Measurements from ENCODE around the gene KPTN.
"Not testable (repeated sequence)": the region's sequence is repeated elsewhere in the genome, so short reads cannot be mapped to it uniquely, and the experiment has no call there.

Gene KPTN

DNA sequence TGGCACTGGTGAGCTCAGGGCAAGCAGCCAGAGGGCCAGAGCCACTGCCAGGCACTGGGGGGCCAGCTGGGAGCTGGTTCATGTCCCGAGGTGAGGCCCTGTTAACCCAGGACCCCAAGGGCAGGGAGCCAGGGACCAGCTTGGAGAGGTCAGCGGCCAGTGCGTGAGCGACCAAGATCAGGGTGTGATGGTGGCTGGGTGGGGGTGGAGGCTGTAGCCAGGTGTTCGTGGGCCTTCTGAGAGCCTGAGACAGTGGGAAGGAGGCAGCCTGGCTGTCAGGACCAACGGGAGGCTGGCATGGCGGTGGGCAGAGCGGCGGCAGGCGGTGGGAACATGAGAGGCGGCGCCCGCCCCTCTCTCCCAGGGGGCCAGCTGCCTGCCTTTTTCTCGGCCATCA is 8.1 kb upstream of the KPTN start:
- no peak for DNase-seq (ENCODE audit: low read depth in 2 of 2)

DNA sequence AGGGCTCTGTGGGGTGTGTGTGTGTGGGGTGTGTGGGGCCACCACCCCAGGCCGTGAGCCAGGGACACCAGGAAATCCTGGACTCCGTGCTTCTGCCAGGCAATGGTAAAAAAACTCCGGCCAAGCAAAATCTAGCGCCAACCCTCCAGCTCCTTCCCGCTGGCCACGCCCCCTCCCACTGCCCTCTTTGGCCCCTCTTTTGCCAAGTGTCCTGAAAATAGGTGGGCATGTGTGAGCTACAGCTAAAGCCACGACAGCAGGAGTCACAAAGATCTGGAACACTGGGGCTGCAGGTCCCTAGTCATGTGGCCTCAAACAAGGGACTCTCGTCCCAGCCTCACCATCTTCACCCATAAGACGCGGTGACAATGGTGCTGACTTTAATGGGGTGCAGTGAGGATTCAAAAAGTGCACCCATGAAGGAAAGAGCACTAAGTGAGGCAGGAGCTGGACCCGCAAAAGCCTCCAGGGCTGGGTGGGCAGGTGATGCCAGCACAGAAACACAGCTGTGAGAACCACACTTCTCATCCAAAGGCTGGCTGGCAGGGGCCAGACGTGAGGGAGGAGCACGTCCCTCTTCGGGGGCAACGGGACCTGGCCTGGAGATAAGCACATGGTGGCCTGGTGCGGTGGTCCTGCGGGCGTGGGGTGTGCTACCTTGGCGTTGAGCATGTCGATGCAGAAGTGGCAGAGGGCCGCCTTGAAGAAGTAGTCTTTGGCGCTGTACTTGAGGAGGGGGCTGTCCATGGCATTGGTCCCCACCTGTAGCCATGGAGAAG is 7.5 kb upstream of the KPTN start:
- DNase-seq (ENCODE audit: low read depth in 2 of 2), result no peak

DNA sequence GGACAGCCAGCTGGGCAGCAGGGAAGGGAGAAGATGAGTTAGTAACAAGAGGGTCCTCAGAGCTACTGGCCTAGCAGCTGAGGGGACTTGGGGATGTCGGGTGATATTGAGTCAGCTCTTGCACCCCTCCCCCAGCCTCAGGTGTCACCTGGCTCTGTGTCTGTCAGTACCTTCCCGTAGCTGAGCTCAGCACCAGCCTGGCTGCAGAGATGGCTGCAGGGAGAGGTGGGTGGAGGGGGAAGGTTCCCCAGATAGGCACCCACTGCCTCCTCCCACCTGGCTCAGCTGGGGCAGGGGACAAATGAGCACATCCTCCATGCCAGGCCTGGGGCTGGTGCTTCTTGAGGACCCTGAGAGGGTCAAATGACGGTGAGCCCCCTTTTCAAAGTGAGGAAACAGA is 6.8 kb upstream of the KPTN start:
- DNase-seq (ENCODE audit: low read depth in 2 of 2), result no peak

DNA sequence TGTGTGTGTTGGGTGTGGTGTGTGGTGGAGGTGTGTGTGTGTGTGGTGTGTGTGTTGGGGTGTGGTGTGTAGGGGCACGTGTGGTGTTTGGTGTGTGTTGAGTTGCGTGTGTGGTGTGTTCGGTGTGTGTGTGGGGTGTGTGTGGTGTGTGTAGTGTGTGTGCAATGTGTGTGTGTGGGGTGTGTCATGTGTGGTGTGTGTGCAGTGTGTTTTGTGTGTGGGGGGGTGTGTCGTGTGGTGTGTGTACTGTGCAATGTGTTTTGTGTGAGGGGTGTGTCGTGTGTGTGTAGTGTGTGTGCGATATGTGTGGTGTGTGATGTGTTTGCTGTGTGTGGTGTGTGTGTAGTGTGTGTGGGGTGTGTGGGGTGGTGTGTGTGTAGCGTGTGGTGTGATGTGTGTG is 6.0 kb upstream of the KPTN start:
- no peak for DNase-seq (ENCODE audit: low read depth in 2 of 2)

DNA sequence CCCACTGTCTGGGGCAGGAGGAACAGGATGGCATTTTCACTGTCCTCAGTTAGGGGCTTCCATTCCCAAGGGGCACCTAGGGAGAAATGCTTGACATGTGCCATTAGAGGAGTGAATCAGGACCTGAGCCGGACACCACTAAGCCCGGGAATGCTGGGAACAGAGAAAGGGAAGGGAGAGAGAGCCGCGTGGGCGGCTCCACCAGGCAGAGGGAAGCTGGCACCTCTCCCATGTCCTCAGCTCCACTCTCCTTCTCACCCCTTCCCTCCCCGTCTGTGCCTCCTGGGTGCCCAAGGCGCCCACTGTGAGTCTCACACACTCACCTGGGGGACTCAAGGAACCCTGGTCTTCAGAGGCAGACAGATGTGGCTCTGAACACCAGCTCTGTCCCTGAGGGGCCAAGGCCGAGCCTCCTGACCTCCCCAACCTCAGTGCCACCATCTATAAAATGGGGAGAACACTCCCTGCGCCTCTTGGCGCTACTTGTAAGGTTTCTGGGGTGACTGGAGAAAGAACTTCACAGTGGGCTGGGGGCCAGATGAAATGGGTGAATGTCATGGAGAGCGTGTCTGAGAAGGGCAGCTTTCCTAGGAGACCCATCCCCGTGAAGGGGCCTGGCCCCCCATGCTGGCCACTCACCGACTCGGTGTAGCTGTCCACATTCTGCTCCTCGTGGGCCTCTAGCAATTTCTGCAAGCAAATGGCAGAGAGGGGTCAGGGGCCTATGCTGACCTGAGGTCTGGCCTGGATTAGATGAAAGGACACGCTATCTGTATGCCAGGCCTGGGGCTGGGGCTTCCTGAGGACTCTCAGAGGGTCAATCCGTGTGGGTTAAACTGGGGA is 5.3 kb upstream of the KPTN start:
- no peak for DNase-seq (ENCODE audit: low read depth in 2 of 2)

DNA sequence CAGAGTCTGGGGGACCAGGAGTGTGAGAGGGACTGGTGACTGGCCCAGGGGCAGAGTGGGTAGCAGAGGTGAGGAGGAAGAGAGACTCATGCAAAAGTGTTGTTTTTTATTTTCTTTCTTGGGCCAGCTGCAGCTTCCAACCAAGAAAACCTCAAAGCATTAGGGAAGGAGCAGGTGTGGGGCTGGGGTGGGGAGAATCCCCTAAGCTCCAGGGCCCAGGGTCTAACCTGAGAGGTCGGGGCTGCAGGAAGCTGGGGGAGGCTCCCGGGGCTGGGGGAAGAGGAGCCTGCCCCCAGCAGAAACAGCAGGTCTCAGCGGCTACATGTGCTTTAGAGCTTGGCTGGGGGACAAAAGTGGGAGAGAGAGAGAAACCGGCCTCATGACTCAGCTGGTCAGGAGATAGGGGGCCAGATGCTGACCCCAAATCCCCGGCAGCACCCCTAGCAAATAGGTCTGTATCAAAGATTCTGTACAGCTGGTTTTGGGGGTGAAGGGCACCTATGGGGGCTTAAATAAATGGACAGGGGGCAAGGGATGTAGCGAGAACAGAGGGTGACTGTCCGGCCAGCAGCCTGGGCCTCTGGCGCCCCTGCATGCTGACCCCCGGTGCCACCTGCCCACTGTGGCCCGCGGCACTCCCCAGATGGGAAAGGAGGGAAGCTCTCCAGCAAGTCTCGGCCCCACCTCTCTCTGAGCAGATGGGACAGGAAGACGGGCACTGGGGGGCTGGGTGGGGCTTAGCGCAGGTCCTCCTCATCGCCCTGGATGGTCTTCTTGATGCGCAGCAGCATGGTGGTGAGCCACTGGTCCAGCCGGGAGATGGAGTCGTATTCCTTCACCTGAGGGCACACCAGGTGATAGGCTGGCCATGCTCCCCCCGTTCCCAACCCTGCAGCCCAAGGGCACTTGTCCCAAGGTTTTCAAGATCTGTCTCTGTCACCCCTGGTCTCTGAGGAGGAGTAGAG is 3.8 kb upstream of the KPTN start:
- DNase-seq (ENCODE audit: low read depth in 2 of 2), result no peak

DNA sequence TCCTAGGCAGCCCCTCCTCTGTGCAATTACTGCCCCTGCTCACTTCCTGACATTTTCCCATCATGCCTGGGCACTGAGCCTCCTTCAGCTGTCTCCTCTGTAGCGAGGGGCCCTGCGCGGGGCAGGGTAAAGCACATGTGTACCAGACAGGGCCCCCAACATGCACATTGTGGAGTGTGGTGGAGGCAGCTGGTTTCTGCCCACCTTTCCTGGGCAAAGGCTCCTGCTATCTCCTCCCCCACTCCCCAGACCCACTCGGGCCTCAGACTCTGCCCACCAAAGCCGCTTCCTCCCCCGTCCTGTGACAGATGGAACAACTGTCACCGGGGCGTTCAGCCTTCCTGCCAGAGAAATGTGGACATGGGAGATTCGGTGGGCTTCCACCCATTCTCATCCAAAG is 2.9 kb upstream of the KPTN start:
- no peak for DNase-seq (ENCODE audit: low read depth in 2 of 2)

DNA sequence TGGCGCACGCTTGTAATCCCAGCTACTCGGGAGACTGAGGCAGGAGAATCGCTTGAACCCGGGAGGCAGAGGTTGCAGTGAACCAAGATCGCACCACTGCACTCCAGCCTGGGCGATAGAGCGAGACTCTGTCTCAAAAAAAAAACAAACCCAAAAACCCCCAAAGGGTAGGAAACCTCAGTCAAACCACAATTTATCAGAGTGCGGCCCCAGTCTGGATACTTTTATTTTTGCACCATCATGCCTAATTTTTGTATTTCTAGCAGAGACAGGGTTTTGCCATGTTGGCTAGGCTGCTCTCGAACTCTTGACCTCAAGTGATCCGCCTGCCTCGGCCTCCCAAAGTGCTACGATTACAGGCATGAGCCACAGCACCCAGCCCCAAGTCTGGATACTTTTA is 2.2 kb upstream of the KPTN start:
- DNase-seq (ENCODE audit: low read depth in 2 of 2), result not testable (repeated sequence)

DNA sequence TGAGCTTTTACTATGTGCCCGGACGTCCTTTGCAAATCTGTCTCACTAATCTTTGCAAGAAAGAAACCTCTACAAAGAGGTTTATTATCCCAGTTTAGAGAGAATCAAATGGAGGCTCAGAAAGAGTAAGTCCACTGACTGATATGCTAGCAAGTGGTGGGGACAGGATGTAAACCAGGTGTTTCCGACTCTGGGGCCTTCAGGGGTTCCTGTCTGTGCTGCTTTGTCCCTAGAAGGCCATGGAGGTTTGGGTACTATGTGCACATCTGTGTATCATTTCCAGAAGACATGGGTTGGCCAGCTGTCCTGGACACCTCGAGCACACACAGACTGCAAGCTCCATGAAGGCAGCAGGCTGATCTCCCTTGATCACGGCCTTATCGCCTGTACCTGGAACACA is 1.2 kb upstream of the KPTN start:
- no peak for DNase-seq (ENCODE audit: low read depth in 2 of 2)

DNA sequence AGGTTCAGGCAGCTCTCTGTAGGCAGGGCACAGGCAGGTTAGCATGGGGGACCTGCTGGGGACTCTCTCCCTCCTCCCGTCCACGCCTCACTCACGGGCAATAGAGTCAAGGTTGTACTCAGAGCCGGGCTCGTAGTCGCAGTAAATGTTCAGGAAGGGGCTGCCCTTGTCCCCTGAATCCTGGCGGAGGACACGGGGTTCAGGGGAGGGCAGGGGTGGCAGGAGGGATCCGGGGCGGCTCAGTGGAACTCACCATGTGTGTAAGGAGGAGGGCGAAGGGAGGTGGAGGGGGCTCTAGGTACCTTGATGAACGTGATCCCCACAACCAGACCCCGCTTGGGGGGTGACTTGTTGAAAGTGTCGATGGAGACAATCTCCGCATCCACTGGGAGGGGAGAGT is 819 bp downstream of the KPTN start:
- no peak for DNase-seq (ENCODE audit: low read depth in 2 of 2)

DNA sequence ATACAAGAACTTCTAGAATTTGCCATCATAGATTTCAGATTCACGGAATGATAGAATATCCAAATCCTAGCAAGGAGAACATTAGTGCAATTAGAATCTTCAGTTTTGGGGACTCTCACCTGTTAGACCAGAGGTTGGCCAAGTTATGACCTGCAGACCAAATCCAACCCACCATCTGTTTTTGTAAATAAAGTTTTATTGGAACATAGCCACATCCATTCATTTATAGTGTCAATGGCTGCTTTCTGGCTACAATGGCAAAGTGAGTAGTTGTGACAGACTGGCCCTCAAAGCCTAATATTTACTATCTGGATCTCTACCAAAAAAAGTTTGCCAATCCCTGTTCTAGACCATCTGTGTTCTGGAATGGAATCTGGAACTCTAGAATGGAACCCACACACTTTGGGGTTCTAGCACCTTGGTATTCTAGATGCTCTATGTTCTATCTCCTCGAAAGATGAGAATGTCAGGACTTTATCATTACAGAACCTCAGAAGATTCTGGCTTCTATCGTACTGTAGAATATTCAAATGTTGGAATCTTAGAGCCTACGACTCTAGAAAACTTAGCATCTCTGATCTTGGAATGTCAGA is 2.5 kb downstream of the KPTN start:
- DNase-seq (ENCODE audit: low read depth in 2 of 2), result no peak

DNA sequence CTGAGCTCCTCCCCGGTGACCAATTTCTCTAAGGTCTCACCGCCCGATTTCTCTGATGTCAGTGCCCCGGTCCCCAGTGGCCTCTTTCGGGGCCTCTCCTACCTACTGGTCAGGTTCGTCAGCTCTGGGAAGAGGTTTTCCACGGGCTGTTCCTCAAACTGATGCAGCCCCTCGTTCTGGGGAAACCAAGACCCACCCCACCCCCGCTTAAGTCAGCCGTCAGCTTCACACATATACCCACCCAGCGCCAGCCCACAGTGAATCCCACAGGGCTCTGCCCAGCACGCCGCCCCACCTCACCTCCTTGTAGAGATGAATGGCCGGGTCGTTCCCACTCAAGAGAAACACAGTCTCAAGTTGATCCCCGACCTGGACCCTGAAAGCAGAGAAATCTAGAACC is 3.4 kb downstream of the KPTN start:
- no peak for DNase-seq (ENCODE audit: low read depth in 2 of 2)

DNA sequence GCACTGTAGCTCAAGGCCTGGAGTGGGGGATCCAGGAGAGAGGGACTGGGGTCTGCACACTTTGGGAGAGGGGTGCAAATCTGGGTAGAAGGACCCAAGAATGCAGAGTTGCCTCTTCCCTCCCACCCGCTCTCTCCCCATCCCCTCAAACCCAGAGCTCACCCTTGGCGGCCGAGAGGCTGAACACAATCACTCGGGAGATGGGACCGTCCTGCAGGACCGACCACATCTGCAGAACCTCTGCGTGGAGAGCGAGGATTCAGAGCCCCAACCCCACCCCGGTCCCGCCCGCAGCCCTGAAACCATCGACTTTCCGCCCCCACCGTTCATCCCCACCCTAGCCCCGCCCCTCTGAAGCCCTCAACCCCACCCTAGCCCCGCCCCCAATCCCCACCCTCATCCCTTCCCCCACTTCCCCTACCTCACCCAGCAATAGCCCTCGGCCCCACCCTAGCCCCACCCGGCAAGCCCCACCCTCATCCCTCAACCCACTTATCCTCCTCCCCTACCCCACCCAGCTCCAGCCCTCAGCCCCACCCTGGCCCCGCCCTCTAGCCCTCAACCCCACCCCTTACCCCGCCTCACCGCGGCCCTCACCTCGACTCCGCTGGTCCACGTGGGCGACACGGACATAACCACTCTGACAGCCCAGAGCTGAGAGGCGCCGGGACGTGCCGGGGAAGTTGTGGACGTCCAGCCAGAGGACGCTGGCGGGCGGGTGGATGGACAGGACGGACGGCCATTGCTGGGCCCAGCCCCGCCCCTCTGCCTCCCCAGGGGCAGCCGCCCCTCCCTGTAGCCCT is 4.1 kb downstream of the KPTN start:
- no peak for DNase-seq (ENCODE audit: low read depth in 2 of 2)

DNA sequence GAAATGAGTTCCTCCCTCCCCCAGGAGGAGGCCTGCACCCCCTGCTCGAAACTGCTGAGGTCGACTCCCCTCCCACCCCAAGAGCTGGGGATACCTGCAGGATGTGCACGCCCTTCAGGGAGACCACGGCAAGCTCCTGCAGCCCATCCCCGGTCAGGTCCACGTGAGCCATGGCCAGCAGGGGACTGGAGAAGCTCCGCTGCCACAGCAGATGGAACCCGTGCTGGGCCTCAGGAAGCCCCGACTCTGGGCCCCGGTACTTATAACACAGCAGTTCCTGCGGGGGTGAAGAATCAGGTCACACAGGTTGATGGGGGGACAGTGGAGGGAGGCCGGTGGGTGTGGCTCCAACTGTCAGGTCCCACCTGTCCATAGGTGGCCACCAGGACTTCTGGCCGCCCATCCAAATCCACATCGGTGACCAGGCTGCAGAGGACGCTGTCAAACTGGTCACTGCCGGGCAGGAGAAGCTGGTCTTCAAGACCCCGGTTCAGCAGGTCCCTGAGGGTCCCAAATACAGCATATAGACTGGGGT is 7.5 kb downstream of the KPTN start:
- no peak for DNase-seq (ENCODE audit: low read depth in 2 of 2)

DNA sequence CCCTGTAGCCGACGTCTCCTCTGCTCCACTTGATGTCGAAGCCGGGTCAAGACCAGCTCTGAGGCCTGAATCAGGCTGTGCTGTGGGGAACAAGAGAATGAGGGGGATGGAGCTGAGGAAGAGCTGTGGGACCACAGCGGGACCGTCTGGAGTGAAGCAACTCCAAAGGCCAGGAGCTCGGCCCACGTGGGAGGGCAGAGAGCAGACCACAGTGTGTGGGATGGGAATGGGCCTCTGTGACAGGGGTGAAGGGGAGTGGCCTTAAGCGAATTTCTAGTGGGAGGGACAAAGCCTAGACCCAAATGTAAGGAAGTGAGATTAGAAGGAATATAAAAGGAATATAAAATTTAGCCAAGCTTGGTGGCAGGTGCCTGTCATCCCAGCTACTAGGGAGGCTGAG is 8.6 kb downstream of the KPTN start:
- DNase-seq (ENCODE audit: low read depth in 2 of 2), result no peak

DNA sequence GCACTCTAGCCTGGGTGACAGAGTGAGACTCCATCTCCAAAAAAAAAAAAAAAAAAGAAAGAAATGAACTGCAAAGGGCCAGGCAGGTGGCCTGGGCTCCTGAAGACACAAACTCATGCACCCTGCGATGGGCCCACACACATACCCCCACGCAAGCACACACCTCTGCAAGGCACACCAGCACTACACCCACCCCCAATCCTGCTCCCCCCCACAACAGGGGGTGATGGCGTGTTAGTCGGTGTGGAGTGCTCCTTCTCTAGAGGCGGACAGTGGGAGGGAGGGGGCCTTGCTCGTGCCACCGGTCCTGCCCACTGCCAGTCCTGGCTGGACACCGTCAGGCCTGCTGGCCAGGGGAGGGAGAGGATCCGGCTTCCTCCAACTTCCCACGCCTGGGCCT is 10.7 kb downstream of the KPTN start:
- DNase-seq (ENCODE audit: low read depth in 2 of 2), result no peak

DNA sequence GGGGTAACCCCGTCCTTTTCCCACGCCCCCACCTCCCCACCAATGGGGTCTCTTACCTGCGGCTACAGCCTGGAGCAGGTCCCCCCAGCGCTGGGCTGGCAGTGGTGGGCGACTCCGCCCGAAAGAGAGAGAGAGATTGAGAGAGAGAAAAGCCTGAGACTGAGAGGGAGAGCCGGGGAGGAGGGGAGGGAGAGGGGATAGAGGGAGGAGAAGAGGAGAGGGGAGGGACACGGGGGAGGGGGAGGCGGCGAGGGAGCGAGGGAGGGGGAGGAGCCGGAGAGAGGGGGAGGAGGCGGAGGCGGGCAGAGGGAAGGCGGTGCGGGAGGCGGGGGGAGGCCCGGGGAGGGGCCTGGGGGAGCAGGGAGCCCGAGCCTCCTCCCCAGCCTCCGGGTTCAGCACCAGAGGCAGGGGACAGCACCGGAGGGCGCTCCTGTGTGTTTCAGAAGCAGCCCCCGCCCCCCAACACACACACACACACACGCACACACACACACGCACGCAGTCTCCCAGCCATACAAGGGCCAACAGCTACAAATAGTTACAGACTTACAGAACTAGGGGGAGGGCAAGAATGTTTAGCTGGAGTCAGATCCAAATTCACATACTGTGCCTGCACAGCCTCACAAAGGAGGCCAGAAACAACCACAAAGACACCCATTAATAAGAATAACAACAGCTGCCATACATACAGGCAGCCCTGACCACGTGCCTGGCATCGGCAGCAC is 12.1 kb downstream of the KPTN start, which contains the start of gene SLC8A2:
Gene SLC8A2 (minus strand): TSS at position 161 of the 725 bp plus-strand sequence. CDS start 5,490 bp downstream, outside the sequence.
- DNase-seq (ENCODE audit: low read depth in 2 of 2), result peak in 1 of 2 donors; percentile 20

DNA sequence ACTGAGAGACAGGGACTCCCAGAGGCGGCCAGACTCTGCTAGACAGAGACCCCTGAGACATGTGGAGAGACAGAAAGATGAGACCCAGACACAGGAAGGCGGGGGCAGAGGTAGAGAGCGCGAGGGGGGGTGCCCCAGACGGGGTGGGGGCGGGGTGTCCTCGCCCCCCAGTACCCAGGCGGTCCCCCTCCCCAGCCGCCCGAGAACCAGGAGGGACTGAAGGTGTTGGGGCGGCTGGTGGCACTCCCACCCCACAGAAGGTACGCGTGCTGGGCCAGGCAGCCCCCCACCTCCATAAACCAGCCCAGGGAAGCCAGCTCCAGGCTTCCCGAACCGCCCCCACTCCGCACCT is 12.7 kb downstream of the KPTN start:
- DNase-seq (ENCODE audit: low read depth in 2 of 2), result no peak

DNA sequence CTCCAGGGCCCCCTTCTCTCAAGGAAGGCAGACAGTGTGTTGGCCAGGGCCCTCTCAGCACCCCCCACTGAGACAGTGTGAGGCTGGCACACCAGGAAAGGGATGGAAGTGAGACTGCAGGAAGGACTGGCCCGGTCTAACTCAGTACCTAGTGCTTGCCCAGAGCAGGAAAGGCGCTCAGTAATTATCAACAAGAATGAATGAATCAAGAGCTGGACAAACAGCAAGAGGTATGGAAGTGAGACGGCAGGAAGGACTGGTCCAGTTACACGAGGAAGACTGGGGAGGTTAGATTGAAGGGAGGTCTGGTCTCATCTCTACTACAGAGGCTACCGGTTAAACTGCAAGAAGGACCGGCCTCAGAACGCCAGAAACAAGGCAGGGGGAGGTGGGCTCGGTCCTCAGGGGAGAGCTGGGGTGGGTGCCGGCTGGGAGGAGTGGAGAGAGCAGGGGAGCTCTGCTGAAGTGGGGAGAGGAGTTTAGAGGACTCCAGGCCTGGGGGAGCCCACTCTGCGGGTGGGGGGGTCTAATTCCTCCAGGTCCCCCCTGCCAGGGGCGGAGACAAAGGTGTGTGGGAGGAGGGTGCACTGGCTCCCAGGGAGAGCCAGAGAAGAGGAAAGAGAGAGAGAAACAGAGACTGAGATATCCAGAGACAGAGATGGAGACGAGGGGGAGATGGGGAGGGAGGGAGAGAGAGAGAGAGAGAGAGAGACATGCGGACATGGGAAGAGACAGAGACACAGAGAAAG is 13.4 kb downstream of the KPTN start:
- DNase-seq (ENCODE audit: low read depth in 2 of 2), result no peak

Measured in stimulated activated CD8-positive, alpha-beta memory T cell treated with anti-CD3 and anti-CD28 coated beads, Interleukin-7, amount 100 ng/mL, for 1 hour (primary cell).